Ovary (tissue), 9 donors: ENCODE measurements around the gene GNG10. TPM values are rescaled to one million over a fixed set of nuclear protein-coding genes. Genes with fewer than 3 reads are reported as not detected.

Experiments
- DNase-seq, 5 donors: peaks; one replicate each; pipeline ENCODE4 v3.0.0-alpha.2; 2019 to 2020
- H3K27ac ChIP-seq, 2 donors: fragments of 200-600 bp; one replicate each; pipeline versions ENCODE4 v1.5.1 to v1.8.0; 2019 to 2022
- H3K27me3 ChIP-seq: fragments of 200-600 bp; one replicate; pipeline ENCODE4 v1.8.0; 2022
- H3K36me3 ChIP-seq: fragments of 200-600 bp; sonication (generic); one replicate; pipeline ENCODE4 v1.5.1; 2019
- H3K4me1 ChIP-seq: one replicate; pipeline ENCODE4 v1.8.1; 2013; ENCODE audit warnings: mild to moderate bottlenecking, moderate library complexity; ENCODE audit not compliant: insufficient read depth
- H3K4me3 ChIP-seq: fragments of 200-600 bp; sonication (generic); one replicate; pipeline ENCODE4 v1.5.1; 2017
- H3K9me3 ChIP-seq, 2 donors: fragments of 200-600 bp in 1 of 2; sonication (generic) in 1 of 2; one replicate each; pipeline versions ENCODE4 v1.5.1 to v1.8.1; 2013 to 2019; ENCODE audit warnings: mild to moderate bottlenecking in 1 of 2, moderate library complexity in 1 of 2
- EP300 ChIP-seq: sonication (generic); formaldehyde crosslinking; IDR thresholded peaks from one replicate; pipeline ENCODE4 v1.6.1; 2017; ENCODE audit warnings: antibody characterized with exemption
- POLR2A ChIP-seq: fragments of 450-650 bp; IDR thresholded peaks from one replicate; pipeline ENCODE4 v1.6.1; 2017; ENCODE audit warnings: antibody characterized with exemption, mild to moderate bottlenecking, moderate library complexity
- WGBS, 3 donors: extraction: QIAGEN DNeasy Blood & Tissue Kit in 1 of 3; methylation state at CpG; one replicate each; pipeline versions ENCODE4 v1.1.5 to v1.1.7; 2013 to 2017; 5-methylcytosine and 5-hydroxymethylcytosine counted together
- intact Hi-C, 4 donors: fragments of 100-400 bp; cut with DNase I; formaldehyde crosslinking; loops; one replicate each; pipeline versions ENCODE4 v1.11.0 to v1.15.1; 2022 to 2023
- polyA plus RNA-seq, 2 donors: library from polyadenylated mRNA; stranded (reverse); fragments of 200-250 nt in 1 of 2; fragments of 350-450 nt in 1 of 2; fragmentation: Illumina TruSeq in 1 of 2; extraction: RNeasy Lipid Tissue Mini Kit (QIAGEN cat#74804) in 1 of 2; gene quantifications; one replicate each; pipeline ENCODE4 v1.2.3, GENCODE V29; 2013 to 2014
- total RNA-seq, 7 donors: library from RNA; depleted of rRNA in 2 of 7; stranded (reverse); fragments of >200 nt in 2 of 7; fragmentation: NEBNext Ultra II Directional in 3 of 7; extraction: Animal tissue kit (Norgen Biotek cat#: 25700) in 3 of 7; gene quantifications; one replicate each; pipeline versions ENCODE4 v1.1.0 to v1.2.4, GENCODE V29; 2016 to 2023
- TF ChIP-seq, protein P1 (sequence below), 3 donors: fragments of 450-650 bp in 2 of 3; fragments of 200-600 bp in 1 of 3; IDR thresholded peaks; one replicate each; pipeline versions ENCODE4 v1.5.1 to v1.8.0; 2016 to 2022; ENCODE audit warnings: antibody characterized with exemption in 3 of 3, mild to moderate bottlenecking in 1 of 3
- donor health status: DM: no; HTN: no; CAD: no; lungs with moderate emphysema.
- donor health status: DM: no; HTN: no; CAD: no.
- donor health status: Bipolar disorder and iron deficiency.
- donor health status: DM: yes; HTN: yes; CAD: no.
- donor health status: DM: no; HTN: no; CAD: no.
- donor health status: DM: yes; HTN: yes; CAD: no.

The GNG10 gene
- total and polyA plus RNA-seq, 9 donors: 19.8 to 45.8 (median 29.3) TPM

DNA sequence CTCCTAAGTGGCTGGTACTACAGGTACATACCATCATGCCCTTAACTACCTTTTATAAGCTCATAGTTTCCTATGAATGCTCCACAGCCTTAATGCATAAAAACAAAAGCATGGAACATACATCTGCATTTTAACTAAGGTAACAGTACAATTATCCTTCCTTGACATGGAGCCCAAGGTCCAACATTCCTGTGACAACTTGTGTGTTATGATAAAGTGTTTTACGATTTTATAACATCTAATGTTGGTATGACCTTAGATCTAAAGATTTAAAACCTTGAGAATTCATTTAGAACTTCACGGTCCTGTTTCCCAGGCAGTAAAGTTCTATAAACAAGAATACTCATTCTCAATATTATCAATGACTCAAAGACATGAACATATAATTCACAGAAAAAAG lies 43.1 kb downstream of the GNG10 start:
- H3K27me3 ChIP-seq: no peaks in the 10 kb centered on the region
- WGBS, 3 donors: 89 to 91% (median 90%) methylated on average over 2 of the region's 2 CpGs
- H3K27ac ChIP-seq: no peak overlapping the region
- H3K4me3 ChIP-seq: no peak overlapping the region
- DNase-seq: no peak
- intact Hi-C loops: loop anchor here in 1 of 4 donors (1.0 kb wide), 1 partner anchor 29 kb away; no protein-coding TSS in a partner anchor
- no peaks in the 10 kb centered on the region for H3K36me3 ChIP-seq
- TF ChIP-seq, protein P1, sequence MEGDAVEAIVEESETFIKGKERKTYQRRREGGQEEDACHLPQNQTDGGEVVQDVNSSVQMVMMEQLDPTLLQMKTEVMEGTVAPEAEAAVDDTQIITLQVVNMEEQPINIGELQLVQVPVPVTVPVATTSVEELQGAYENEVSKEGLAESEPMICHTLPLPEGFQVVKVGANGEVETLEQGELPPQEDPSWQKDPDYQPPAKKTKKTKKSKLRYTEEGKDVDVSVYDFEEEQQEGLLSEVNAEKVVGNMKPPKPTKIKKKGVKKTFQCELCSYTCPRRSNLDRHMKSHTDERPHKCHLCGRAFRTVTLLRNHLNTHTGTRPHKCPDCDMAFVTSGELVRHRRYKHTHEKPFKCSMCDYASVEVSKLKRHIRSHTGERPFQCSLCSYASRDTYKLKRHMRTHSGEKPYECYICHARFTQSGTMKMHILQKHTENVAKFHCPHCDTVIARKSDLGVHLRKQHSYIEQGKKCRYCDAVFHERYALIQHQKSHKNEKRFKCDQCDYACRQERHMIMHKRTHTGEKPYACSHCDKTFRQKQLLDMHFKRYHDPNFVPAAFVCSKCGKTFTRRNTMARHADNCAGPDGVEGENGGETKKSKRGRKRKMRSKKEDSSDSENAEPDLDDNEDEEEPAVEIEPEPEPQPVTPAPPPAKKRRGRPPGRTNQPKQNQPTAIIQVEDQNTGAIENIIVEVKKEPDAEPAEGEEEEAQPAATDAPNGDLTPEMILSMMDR (IDR thresholded peaks at IDR 0.05): no peak
- no peak for TF ChIP-seq POLR2A
- no peak for TF ChIP-seq EP300
- no peaks in the 10 kb centered on the region for H3K4me1 ChIP-seq
- no peaks in the 10 kb centered on the region for H3K9me3 ChIP-seq

DNA sequence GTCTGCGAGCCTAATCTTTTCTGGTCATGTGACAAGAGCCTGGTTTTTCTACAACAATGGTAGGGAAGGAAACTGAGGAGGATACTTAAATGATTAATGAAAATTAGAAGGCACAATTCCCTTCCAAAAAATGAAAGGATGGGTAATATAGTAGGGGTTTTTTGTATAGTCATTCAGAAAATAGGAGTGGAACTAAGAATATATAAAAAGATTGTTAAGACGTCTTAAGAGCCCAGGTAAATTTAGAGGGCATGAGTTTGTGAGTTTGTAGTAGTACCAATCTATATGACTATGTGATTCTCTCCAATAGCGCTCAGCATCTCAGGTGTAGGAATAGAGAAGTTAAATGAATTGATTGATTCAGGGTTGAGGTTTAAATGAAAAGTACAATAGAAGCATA lies 50.1 kb downstream of the GNG10 start:
- Histone ChIP-seq H3K36me3 (no peaks in the 10 kb centered on the region), H3K9me3 (no peaks in the 10 kb centered on the region), H3K27me3 (no peaks in the 10 kb centered on the region), H3K4me1 (no peaks in the 10 kb centered on the region), H3K27ac (no peak overlapping the region), H3K4me3 (no peak overlapping the region)
- 96 to 99% (median 98%) methylated on average over 3 of the region's 3 CpGs for WGBS, 3 donors
- no peak for DNase-seq
- intact Hi-C loops: no loop called here
- no peak for TF ChIP-seq POLR2A
- TF ChIP-seq, protein P1 (IDR thresholded peaks at IDR 0.05): no peak
- TF ChIP-seq EP300: no peak

DNA sequence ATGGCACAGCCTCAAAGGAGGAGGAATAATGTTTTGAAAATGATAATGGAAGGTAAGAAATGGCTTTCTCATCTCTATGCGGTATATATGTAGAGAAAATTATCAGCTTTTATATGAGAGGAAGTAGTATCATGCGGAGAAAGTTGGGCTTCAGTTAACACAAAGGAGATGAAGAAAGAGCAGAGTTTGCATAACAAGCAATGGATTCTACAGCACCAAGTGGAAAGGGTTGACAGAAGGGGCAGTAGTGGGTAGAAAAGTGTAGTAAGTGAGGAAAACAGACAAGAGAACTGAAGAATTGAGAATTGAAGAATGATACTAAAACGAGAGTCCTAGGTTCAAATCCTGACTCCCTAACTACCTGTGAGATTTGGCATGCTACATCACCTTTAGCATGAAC lies 51.0 kb downstream of the GNG10 start:
- Histone ChIP-seq H3K36me3 (no peaks in the 10 kb centered on the region), H3K4me3 (no peak overlapping the region), H3K27me3 (no peaks in the 10 kb centered on the region), H3K4me1 (no peaks in the 10 kb centered on the region), H3K27ac (no peak overlapping the region), H3K9me3 (no peaks in the 10 kb centered on the region)
- no peak for TF ChIP-seq EP300
- TF ChIP-seq POLR2A: no peak
- TF ChIP-seq, protein P1 (IDR thresholded peaks at IDR 0.05): no peak
- WGBS, 3 donors: 95 to 99% (median 97%) methylated on average over 3 of the region's 3 CpGs
- DNase-seq: no peak
- intact Hi-C loops: no loop called here

DNA sequence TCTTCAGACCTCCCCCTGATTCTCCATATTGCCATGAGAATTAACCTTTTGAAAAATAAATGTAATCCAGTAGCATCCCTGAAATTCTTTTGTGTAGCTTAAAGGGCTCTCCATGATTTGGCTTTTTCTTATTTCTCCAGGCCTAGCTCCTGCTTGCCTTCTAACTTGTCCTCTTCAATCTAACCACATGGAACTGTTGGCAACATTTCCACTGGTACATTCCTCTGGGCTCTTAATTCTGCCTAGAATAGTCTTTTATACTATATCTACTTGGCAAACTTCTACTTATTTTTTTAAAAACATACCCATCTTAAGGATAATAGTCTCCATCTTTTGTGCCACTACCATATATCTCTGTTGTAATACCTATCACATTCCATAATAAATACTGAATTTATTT lies 54.1 kb downstream of the GNG10 start:
- intact Hi-C loops: no loop called here
- no peak for DNase-seq
- H3K36me3 ChIP-seq: no peaks in the 10 kb centered on the region
- H3K4me1 ChIP-seq: no peaks in the 10 kb centered on the region
- H3K9me3 ChIP-seq: no peaks in the 10 kb centered on the region
- TF ChIP-seq, protein P1 (IDR thresholded peaks at IDR 0.05): no peak
- TF ChIP-seq POLR2A: no peak
- TF ChIP-seq EP300: no peak
- no peak overlapping the region for H3K27ac ChIP-seq
- H3K27me3 ChIP-seq: no peaks in the 10 kb centered on the region
- no peak overlapping the region for H3K4me3 ChIP-seq

DNA sequence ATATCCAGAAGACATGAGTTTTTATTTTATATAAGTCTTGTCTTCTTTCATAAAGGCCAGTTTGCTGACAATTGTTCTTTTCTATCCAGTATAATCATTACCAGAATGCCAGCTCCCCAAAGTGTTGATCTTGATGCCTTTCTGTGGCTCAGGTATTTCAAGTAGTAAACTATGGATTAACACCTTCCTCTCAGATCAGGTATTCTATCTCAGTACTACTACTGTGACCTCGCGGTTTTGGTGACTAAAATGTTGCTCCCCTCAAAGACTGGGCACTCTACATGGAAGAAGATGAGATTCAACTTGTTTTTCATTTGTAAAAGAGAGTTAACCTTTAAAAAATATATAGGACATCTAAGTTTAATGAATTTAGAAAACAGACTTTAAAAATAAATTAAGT lies 58.1 kb downstream of the GNG10 start:
- H3K27me3 ChIP-seq: no peaks in the 10 kb centered on the region
- 96 to 98% (median 97%) methylated on average over 2 of the region's 2 CpGs for WGBS, 3 donors
- no peaks in the 10 kb centered on the region for H3K9me3 ChIP-seq
- no peaks in the 10 kb centered on the region for H3K36me3 ChIP-seq
- intact Hi-C loops: no loop called here
- no peak overlapping the region for H3K27ac ChIP-seq
- H3K4me1 ChIP-seq: no peaks in the 10 kb centered on the region
- H3K4me3 ChIP-seq: no peak overlapping the region
- DNase-seq: no peak
- TF ChIP-seq EP300 (no peak), POLR2A (no peak)
- TF ChIP-seq, protein P1 (IDR thresholded peaks at IDR 0.05): no peak
